Keratinocyte (primary cell): Measurements from ENCODE around the gene PIP5K1A.

Experiments
- CTCF ChIP-seq, 3 experiments: IDR thresholded peaks in 1 of 3; conservative IDR thresholded peaks in 1 of 3; optimal IDR thresholded peaks in 1 of 3; 2 replicates in 2 of 3; 3 replicates in 1 of 3; pipeline versions ENCODE3 to v1.5.1; 2011; ENCODE audit warnings: low read length in 3 of 3, mild to moderate bottlenecking in 3 of 3, moderate library complexity in 2 of 3, control low read depth in 1 of 3, inconsistent platforms in 1 of 3; ENCODE audit not compliant: insufficient read depth in 2 of 3; ENCODE audit errors: extremely low read depth in 1 of 3
- EZH2 ChIP-seq: IDR thresholded peaks from one replicate; pipeline ENCODE4 v1.6.1; 2012; ENCODE audit warnings: inconsistent platforms, mild to moderate bottlenecking, low read length, moderate library complexity

GRCh38 chr1:151267760-151268159 lies 69.4 kb downstream of the PIP5K1A start:
- TF ChIP-seq CTCF (optimal IDR thresholded peaks at IDR 0.05 in 1 of 3, IDR thresholded peaks at IDR 0.05 in 1 of 3, conservative IDR thresholded peaks at IDR 0.05 in 1 of 3; ENCODE audit: extremely low read depth in 1 of 3, insufficient read depth in 2 of 3, low read length in 3 of 3) (no peak), EZH2 (no peak)
